Peyer's patch (tissue), 4 donors: ENCODE measurements around the gene SS18. TPM values are rescaled to one million over a fixed set of nuclear protein-coding genes. Genes with fewer than 3 reads are reported as not detected.
A peak's percentile ranks its signal among the peaks of the same experiment; 100 is the strongest.

Experiments used
- DNase-seq, 3 donors: peaks; one replicate each; pipeline ENCODE4 v3.0.0-alpha.2; 2017 to 2019
- H3K27ac ChIP-seq, 4 donors: fragments of 200-600 bp; sonication (generic); one replicate each; pipeline ENCODE4 v1.5.1; 2016 to 2019
- H3K27me3 ChIP-seq, 2 donors: fragments of 200-600 bp; sonication (generic); one replicate each; pipeline ENCODE4 v1.5.1; 2019
- H3K36me3 ChIP-seq, 3 donors: fragments of 200-600 bp; sonication (generic); one replicate each; pipeline ENCODE4 v1.5.1; 2016 to 2019
- H3K4me1 ChIP-seq, 4 donors: fragments of 200-600 bp; sonication (generic); one replicate each; pipeline ENCODE4 v1.5.1; 2016 to 2019
- H3K4me3 ChIP-seq, 4 donors: fragments of 200-600 bp; sonication (generic); 1 replicate in 3 of 4; 2 replicates in 1 of 4; pipeline ENCODE4 v1.5.1; 2016 to 2019; ENCODE audit warnings: mild to moderate bottlenecking in 1 of 4
- H3K9me3 ChIP-seq, 4 donors: fragments of 200-600 bp; sonication (generic); one replicate each; pipeline ENCODE4 v1.5.1; 2016 to 2019; ENCODE audit warnings: mild to moderate bottlenecking in 1 of 4
- CTCF ChIP-seq, 6 experiments: fragments of 450-650 bp in 4 of 6; fragments of 200-600 bp in 2 of 6; sonication (generic) in 1 of 6; IDR thresholded peaks; one replicate each; pipeline ENCODE4 v1.5.1; 2017 to 2019; ENCODE audit warnings: antibody characterized with exemption in 6 of 6, mild to moderate bottlenecking in 3 of 6, moderate library complexity in 1 of 6
- POLR2A ChIP-seq, 2 donors: fragments of 450-650 bp; IDR thresholded peaks; one replicate each; pipeline ENCODE4 v1.5.1; 2017; ENCODE audit warnings: antibody characterized with exemption in 2 of 2, mild to moderate bottlenecking in 2 of 2, moderate library complexity in 2 of 2
- total RNA-seq, 4 donors: library from RNA; depleted of rRNA; stranded (reverse); fragments of >200 nt; gene quantifications; one replicate each; pipeline ENCODE4 v1.1.0, GENCODE V29; 2016

SS18 gene
- total RNA-seq, 4 donors from 2014 or later: 81.8 to 135 (median 93.7) TPM

- TF ChIP-seq POLR2A (IDR thresholded peaks at IDR 0.05) (no peak), CTCF (IDR thresholded peaks at IDR 0.05) (no peak)
- no peak for DNase-seq
- no peak overlapping the region for H3K27ac ChIP-seq
These were observed 31.1 kb upstream of the SS18 start for GRCh38 chr18:26121476-26121875.

GRCh38 chr18:26119246-26119645, 28.8 kb upstream of the SS18 start:
- Histone ChIP-seq H3K27ac (no peak overlapping the region), H3K36me3 (no peaks in the 10 kb centered on the region), H3K4me1 (no peaks in the 10 kb centered on the region), H3K9me3 (no peaks in the 10 kb centered on the region), H3K27me3 (no peaks in the 10 kb centered on the region), H3K4me3 (no peak overlapping the region)
- TF ChIP-seq CTCF (IDR thresholded peaks at IDR 0.05) (no peak), POLR2A (IDR thresholded peaks at IDR 0.05) (no peak)
- no peak for DNase-seq

More at GRCh38 chr18:26121476-26121875, 31.1 kb upstream of the SS18 start:
- H3K27me3 ChIP-seq: no peaks in the 10 kb centered on the region
- H3K9me3 ChIP-seq: no peaks in the 10 kb centered on the region
- no peaks in the 10 kb centered on the region for H3K36me3 ChIP-seq
- no peak overlapping the region for H3K4me3 ChIP-seq
- no peaks in the 10 kb centered on the region for H3K4me1 ChIP-seq

GRCh38 chr18:26104035-26104434, 13.6 kb upstream of the SS18 start:
- no peak overlapping the region for H3K4me3 ChIP-seq
- H3K36me3 ChIP-seq: no peaks in the 10 kb centered on the region
- H3K27ac ChIP-seq: no peak overlapping the region
- no peaks in the 10 kb centered on the region for H3K27me3 ChIP-seq
- no peaks in the 10 kb centered on the region for H3K9me3 ChIP-seq
- no peaks in the 10 kb centered on the region for H3K4me1 ChIP-seq
- TF ChIP-seq POLR2A (IDR thresholded peaks at IDR 0.05): no peak
- TF ChIP-seq CTCF (IDR thresholded peaks at IDR 0.05): no peak
- DNase-seq: no peak

GRCh38 chr18:26103579-26103978, 13.2 kb upstream of the SS18 start:
- Histone ChIP-seq H3K36me3 (no peaks in the 10 kb centered on the region), H3K27ac (no peak overlapping the region), H3K4me3 (no peak overlapping the region), H3K4me1 (no peaks in the 10 kb centered on the region), H3K9me3 (no peaks in the 10 kb centered on the region), H3K27me3 (no peaks in the 10 kb centered on the region)
- DNase-seq: peak in 1 of 3 donors; percentile 51
- TF ChIP-seq CTCF (IDR thresholded peaks at IDR 0.05) (no peak), POLR2A (IDR thresholded peaks at IDR 0.05) (no peak)

GRCh38 chr18:26097563-26097962, 7.2 kb upstream of the SS18 start:
- H3K4me3 ChIP-seq: no peak overlapping the region
- no peaks in the 10 kb centered on the region for H3K36me3 ChIP-seq
- TF ChIP-seq POLR2A (IDR thresholded peaks at IDR 0.05) (no peak), CTCF (IDR thresholded peaks at IDR 0.05) (no peak)
- no peaks in the 10 kb centered on the region for H3K27me3 ChIP-seq
- H3K9me3 ChIP-seq: no peaks in the 10 kb centered on the region
- DNase-seq: no peak
- H3K27ac ChIP-seq: no peak overlapping the region
- H3K4me1 ChIP-seq: no peaks in the 10 kb centered on the region

- no peak for DNase-seq
- Histone ChIP-seq H3K9me3 (no peaks in the 10 kb centered on the region), H3K36me3 (no peaks in the 10 kb centered on the region), H3K4me3 (no peak overlapping the region), H3K27ac (no peak overlapping the region), H3K27me3 (no peaks in the 10 kb centered on the region), H3K4me1 (no peaks in the 10 kb centered on the region)
- TF ChIP-seq POLR2A (IDR thresholded peaks at IDR 0.05): no peak
- TF ChIP-seq CTCF (IDR thresholded peaks at IDR 0.05): no peak
These were observed 6.4 kb upstream of the SS18 start for GRCh38 chr18:26096852-26097251.
